AG10803 (cell line): ENCODE results near the gene CKB.

Experiments
- DNase-seq: peaks from one replicate; pipeline ENCODE4 v3.0.0; 2010; ENCODE audit warnings: low read depth
- H3K4me3 ChIP-seq: 2 replicates; pipeline ENCODE4 v1.5.1; 2011; ENCODE audit warnings: mild to moderate bottlenecking, low read length, control low read depth
- CTCF ChIP-seq: conservative IDR thresholded peaks from 2 replicates; pipeline ENCODE4 v1.5.1; 2011; ENCODE audit warnings: mild to moderate bottlenecking, low read length, control low read depth, inconsistent platforms

The CKB gene

GRCh38 chr14:103530390-103530789 is 7.8 kb upstream of the CKB start:
- H3K4me3 ChIP-seq: peak overlapping the region; percentile 95
- no peak for DNase-seq
- no peak for TF ChIP-seq CTCF

- TF ChIP-seq CTCF: no peak
- no peak for DNase-seq
- H3K4me3 ChIP-seq: peak overlapping the region; percentile 95
These were observed 7.0 kb upstream of the CKB start for GRCh38 chr14:103529383-103530365.

- TF ChIP-seq CTCF: no peak
- peak within 1 kb of the TSS; percentile 95 for H3K4me3 ChIP-seq
- DNase-seq: peak; percentile 92
These were observed 6.2 kb upstream of the CKB start, which contains the start of gene TRMT61A for GRCh38 chr14:103528587-103529382. TSS of gene TRMT61A (plus strand) at chr14:103529196. CDS start at chr14:103529979, 783 bp downstream.

- H3K4me3 ChIP-seq: peak overlapping the region; percentile 95
- no peak for DNase-seq
- TF ChIP-seq CTCF: no peak
These were observed 5.5 kb upstream of the CKB start for GRCh38 chr14:103528146-103528586.

GRCh38 chr14:103527408-103528145 is 4.9 kb upstream of the CKB start:
- H3K4me3 ChIP-seq: peak overlapping the region; percentile 95
- TF ChIP-seq CTCF: no peak
- peak; percentile 53 for DNase-seq

GRCh38 chr14:103526914-103527248 is 4.3 kb upstream of the CKB start:
- DNase-seq: no peak
- H3K4me3 ChIP-seq: no peak overlapping the region
- TF ChIP-seq CTCF: no peak
